Trophoblast cell (in vitro differentiated cells and primary cell): ENCODE results near the gene NCK2.

ENCODE experiments used
- DNase-seq, 2 donors: peaks; one replicate each; pipeline ENCODE4 v3.0.0-alpha.2; 2016
- H2AFZ ChIP-seq: 2 replicates; pipeline ENCODE4 v1.6.1; 2013; ENCODE audit warnings: low read length, moderate library complexity, mild to moderate bottlenecking; ENCODE audit not compliant: insufficient read depth, poor library complexity
- H2AK5ac ChIP-seq: 2 replicates; pipeline ENCODE4 v1.6.1; 2013; ENCODE audit warnings: mild to moderate bottlenecking, low read length
- H2BK120ac ChIP-seq: 2 replicates; pipeline ENCODE4 v1.6.1; 2013; ENCODE audit warnings: low read length, mild to moderate bottlenecking, moderate library complexity; ENCODE audit not compliant: insufficient read depth, poor library complexity
- H2BK12ac ChIP-seq: 2 replicates; pipeline ENCODE4 v1.6.1; 2013; ENCODE audit warnings: mild to moderate bottlenecking, low read length, moderate library complexity
- H2BK5ac ChIP-seq: 2 replicates; pipeline ENCODE4 v1.6.1; 2013; ENCODE audit warnings: low read length, low read depth, moderate library complexity, mild to moderate bottlenecking; ENCODE audit not compliant: poor library complexity
- H3K14ac ChIP-seq: 2 replicates; pipeline ENCODE4 v1.6.1; 2013; ENCODE audit warnings: mild to moderate bottlenecking, low read length
- H3K18ac ChIP-seq: 2 replicates; pipeline ENCODE4 v1.6.1; 2013; ENCODE audit warnings: mild to moderate bottlenecking, low read length
- H3K23ac ChIP-seq: 2 replicates; pipeline ENCODE4 v1.6.1; 2013; ENCODE audit warnings: low read length
- H3K27ac ChIP-seq: 2 replicates; pipeline ENCODE4 v1.5.1; 2013; ENCODE audit warnings: low read depth, mild to moderate bottlenecking, inconsistent platforms, low read length, moderate library complexity
- H3K27me3 ChIP-seq: 2 replicates; pipeline ENCODE4 v1.6.1; 2013; ENCODE audit warnings: inconsistent platforms, mild to moderate bottlenecking, low read length, moderate library complexity; ENCODE audit not compliant: insufficient read depth
- H3K36me3 ChIP-seq, 2 experiments: 1 replicate in 1 of 2; 2 replicates in 1 of 2; pipeline ENCODE4 v1.6.1; 2013; ENCODE audit warnings: low read length in 2 of 2, mild to moderate bottlenecking in 2 of 2, moderate library complexity in 1 of 2; ENCODE audit not compliant: insufficient read depth in 2 of 2, control insufficient read depth in 1 of 2
- H3K4ac ChIP-seq: 2 replicates; pipeline ENCODE4 v1.6.1; 2013; ENCODE audit warnings: low read depth, mild to moderate bottlenecking, low read length, moderate library complexity
- H3K4me1 ChIP-seq, 2 experiments: 1 replicate in 1 of 2; 2 replicates in 1 of 2; pipeline ENCODE4 v1.6.1; 2013; ENCODE audit warnings: low read length in 2 of 2, mild to moderate bottlenecking in 2 of 2, moderate library complexity in 1 of 2; ENCODE audit not compliant: insufficient read depth in 2 of 2, control insufficient read depth in 1 of 2
- H3K4me2 ChIP-seq: 2 replicates; pipeline ENCODE4 v1.6.1; 2013; ENCODE audit warnings: inconsistent platforms, mild to moderate bottlenecking, low read length, moderate library complexity
- H3K4me3 ChIP-seq: 2 replicates; pipeline ENCODE4 v1.5.1; 2013; ENCODE audit warnings: mild to moderate bottlenecking, low read depth, low read length, inconsistent platforms
- H3K79me1 ChIP-seq: one replicate; pipeline ENCODE4 v1.6.1; 2013; ENCODE audit warnings: low read length
- H3K79me2 ChIP-seq: 2 replicates; pipeline ENCODE4 v1.6.1; 2013; ENCODE audit warnings: low read length, mild to moderate bottlenecking; ENCODE audit not compliant: control insufficient read depth, insufficient read depth, poor library complexity
- H3K9ac ChIP-seq: 2 replicates; pipeline ENCODE4 v1.6.1; 2013; ENCODE audit warnings: mild to moderate bottlenecking, low read length
- H3K9me3 ChIP-seq: 2 replicates; pipeline ENCODE4 v1.6.1; 2013; ENCODE audit warnings: low read depth, mild to moderate bottlenecking, control low read depth, inconsistent platforms, low read length; ENCODE audit not compliant: insufficient read depth
- H4K12ac ChIP-seq: 2 replicates; pipeline ENCODE4 v1.6.1; 2013; ENCODE audit warnings: low read depth, mild to moderate bottlenecking, low read length, moderate library complexity
- H4K8ac ChIP-seq: 2 replicates; pipeline ENCODE4 v1.6.1; 2013; ENCODE audit warnings: low read depth, mild to moderate bottlenecking, low read length, moderate library complexity
- H4K91ac ChIP-seq: one replicate; pipeline ENCODE4 v1.6.1; 2013; ENCODE audit warnings: low read depth, mild to moderate bottlenecking, low read length, moderate library complexity
- WGBS: extraction: QIAGEN DNeasy Blood & Tissue Kit; methylation state at CpG from one replicate; pipeline ENCODE4 v1.1.7; 2013; ENCODE audit warnings: missing lambda C conversion rate; ENCODE audit not compliant: insufficient read length, insufficient coverage; ENCODE audit errors: extremely low coverage; 5-methylcytosine and 5-hydroxymethylcytosine counted together

Gene NCK2

GRCh38 chr2:105772362-105772761 is 27.6 kb downstream of the NCK2 start:
- peaks cover 2 to 4% of the 10 kb centered on the region in 2 experiments for H3K4me1 ChIP-seq
- H3K14ac ChIP-seq = no peak overlapping the region
- H3K9ac ChIP-seq = no peak overlapping the region
- H2AK5ac ChIP-seq = no peak overlapping the region
- H2AFZ ChIP-seq = no peak overlapping the region
- peak overlapping the region; percentile 89 for H3K4ac ChIP-seq
- no peak overlapping the region for H3K4me3 ChIP-seq
- peak overlapping the region; percentile 50 for H3K18ac ChIP-seq
- no peak overlapping the region for H3K4me2 ChIP-seq
- H3K23ac ChIP-seq = no peak overlapping the region
- DNase-seq = no peak
- H3K27ac ChIP-seq = no peak overlapping the region
- no peak overlapping the region for H4K91ac ChIP-seq
- H3K79me1 ChIP-seq = no peaks in the 10 kb centered on the region
- H3K79me2 ChIP-seq = peaks cover 8% of the 10 kb centered on the region
- H2BK120ac ChIP-seq = no peak overlapping the region
- H4K12ac ChIP-seq = no peak overlapping the region
- H3K9me3 ChIP-seq = no peaks in the 10 kb centered on the region
- no CpG with 5 or more reads among the region's 5 CpGs for WGBS
- peaks cover 2 to 3% of the 10 kb centered on the region in 2 experiments for H3K36me3 ChIP-seq
- no peak overlapping the region for H2BK5ac ChIP-seq
- no peaks in the 10 kb centered on the region for H3K27me3 ChIP-seq
- no peak overlapping the region for H2BK12ac ChIP-seq
- no peak overlapping the region for H4K8ac ChIP-seq

- no peak overlapping the region for H3K4me3 ChIP-seq
- H3K9ac ChIP-seq = no peak overlapping the region
- H2BK12ac ChIP-seq = no peak overlapping the region
- H2AK5ac ChIP-seq = no peak overlapping the region
- H2BK120ac ChIP-seq = no peak overlapping the region
- peaks cover 2 to 4% of the 10 kb centered on the region in 2 experiments for H3K4me1 ChIP-seq
- no peak overlapping the region for H2BK5ac ChIP-seq
- no peaks in the 10 kb centered on the region for H3K9me3 ChIP-seq
- H3K79me2 ChIP-seq = peaks cover 8% of the 10 kb centered on the region
- H3K4ac ChIP-seq = peak overlapping the region; percentile 23
- no peak overlapping the region for H4K12ac ChIP-seq
- no peak overlapping the region for H4K91ac ChIP-seq
- no peak overlapping the region for H2AFZ ChIP-seq
- no peak overlapping the region for H3K14ac ChIP-seq
- no peaks in the 10 kb centered on the region for H3K79me1 ChIP-seq
- no peak overlapping the region for H4K8ac ChIP-seq
- no peak overlapping the region for H3K23ac ChIP-seq
- DNase-seq = no peak
- no peak overlapping the region for H3K18ac ChIP-seq
- H3K4me2 ChIP-seq = no peak overlapping the region
- H3K27ac ChIP-seq = no peak overlapping the region
- H3K27me3 ChIP-seq = no peaks in the 10 kb centered on the region
- peaks cover 2 to 6% of the 10 kb centered on the region in 2 experiments for H3K36me3 ChIP-seq
- no CpG with 5 or more reads among the region's 2 CpGs for WGBS
These were observed 28.9 kb downstream of the NCK2 start for GRCh38 chr2:105773568-105773967.

DNA sequence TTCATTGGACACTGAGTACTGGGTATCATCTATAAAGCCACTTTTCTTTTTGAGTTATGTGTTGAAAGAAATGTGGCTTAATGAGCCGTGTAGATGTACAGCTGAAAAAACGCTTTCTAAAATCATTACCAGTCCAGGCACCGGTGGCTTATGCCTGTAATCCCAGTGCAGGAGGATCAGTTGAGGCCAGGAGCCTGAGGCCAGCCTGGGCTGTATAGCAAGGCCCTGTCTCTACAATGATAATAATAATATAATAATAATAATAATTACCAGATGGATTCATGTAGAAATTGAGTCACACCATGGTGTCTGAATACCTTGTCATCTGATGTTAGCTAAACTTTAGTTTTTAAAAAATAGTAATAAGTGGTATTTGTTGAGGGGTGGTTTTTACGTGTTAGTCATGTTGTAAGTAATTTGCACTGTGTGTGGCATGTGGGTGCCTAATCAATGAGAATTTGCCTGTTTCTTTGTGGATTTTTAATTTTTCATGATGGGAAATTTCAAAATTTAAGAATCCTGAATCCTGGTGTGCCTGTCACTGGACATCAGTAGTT is 30.1 kb downstream of the NCK2 start:
- H3K4me1 ChIP-seq = no peaks in the 10 kb centered on the region
- H3K23ac ChIP-seq = no peak overlapping the region

DNA sequence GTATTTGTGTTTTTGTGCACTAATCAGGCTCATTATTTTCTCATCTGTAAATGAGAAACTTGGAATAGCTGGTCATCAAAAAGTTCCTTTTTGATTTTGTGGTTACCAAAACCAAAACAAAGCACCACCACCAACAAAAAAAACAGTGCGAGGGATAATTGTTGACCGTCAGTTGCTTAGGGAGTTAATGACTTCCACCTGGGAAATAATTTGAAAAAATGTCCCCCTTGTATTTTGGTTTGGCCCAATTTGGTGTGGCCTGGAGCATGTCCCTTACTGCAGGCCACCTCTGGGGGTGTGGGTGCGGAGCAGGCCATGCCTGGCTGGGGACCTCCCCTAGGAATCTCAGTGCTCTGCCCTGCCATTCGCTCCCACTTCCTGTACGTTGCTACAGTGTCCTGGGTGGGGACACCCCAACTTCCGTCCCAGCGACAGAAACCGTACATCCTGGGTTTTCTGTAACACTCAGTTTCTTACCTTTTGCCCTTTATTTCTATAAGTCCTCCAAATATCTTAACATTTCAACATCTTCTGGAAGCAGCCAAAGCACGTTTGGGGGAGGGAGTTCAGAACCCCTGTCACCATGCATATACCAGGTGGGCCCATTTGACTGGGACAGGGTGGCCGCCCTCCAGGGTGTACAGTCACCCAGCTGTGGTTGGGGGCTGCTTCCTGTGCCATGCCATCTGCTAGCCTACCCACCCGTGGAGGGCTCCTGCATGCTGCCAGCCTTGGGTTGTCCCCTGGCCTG is 31.3 kb downstream of the NCK2 start:
- no peak overlapping the region for H2AFZ ChIP-seq
- peak overlapping the region; percentile 19 for H3K4ac ChIP-seq
- H2AK5ac ChIP-seq = no peak overlapping the region
- H3K27me3 ChIP-seq = no peaks in the 10 kb centered on the region
- no peak for DNase-seq
- no peak overlapping the region for H3K23ac ChIP-seq
- H3K9ac ChIP-seq = no peak overlapping the region
- no peaks in the 10 kb centered on the region for H3K4me1 ChIP-seq
- H3K4me2 ChIP-seq = no peak overlapping the region
- H3K14ac ChIP-seq = no peak overlapping the region
- peaks cover 8% of the 10 kb centered on the region for H3K79me2 ChIP-seq
- H3K36me3 ChIP-seq = peaks cover 2 to 6% of the 10 kb centered on the region in 2 experiments
- H3K9me3 ChIP-seq = no peaks in the 10 kb centered on the region
- H3K79me1 ChIP-seq = no peaks in the 10 kb centered on the region
- H3K18ac ChIP-seq = no peak overlapping the region
- no peak overlapping the region for H4K8ac ChIP-seq
- no peak overlapping the region for H3K27ac ChIP-seq
- H4K91ac ChIP-seq = no peak overlapping the region
- no peak overlapping the region for H4K12ac ChIP-seq
- H2BK12ac ChIP-seq = no peak overlapping the region
- H2BK120ac ChIP-seq = no peak overlapping the region
- no peak overlapping the region for H2BK5ac ChIP-seq
- H3K4me3 ChIP-seq = no peak overlapping the region
- no CpG with 5 or more reads among the region's 11 CpGs for WGBS

More for the DNA sequence above, 30.1 kb downstream of the NCK2 start:
- H3K79me1 ChIP-seq = no peaks in the 10 kb centered on the region
- H3K18ac ChIP-seq = no peak overlapping the region
- peaks cover 2 to 6% of the 10 kb centered on the region in 2 experiments for H3K36me3 ChIP-seq
- WGBS = 100% methylated on average over 1 of the region's 4 CpGs
- no peaks in the 10 kb centered on the region for H3K27me3 ChIP-seq
- H3K14ac ChIP-seq = no peak overlapping the region
- H2BK5ac ChIP-seq = no peak overlapping the region
- H3K9me3 ChIP-seq = no peaks in the 10 kb centered on the region
- H4K91ac ChIP-seq = no peak overlapping the region
- no peak for DNase-seq
- no peak overlapping the region for H4K8ac ChIP-seq
- H3K4me3 ChIP-seq = no peak overlapping the region
- no peak overlapping the region for H3K4ac ChIP-seq
- H4K12ac ChIP-seq = no peak overlapping the region
- H3K4me2 ChIP-seq = no peak overlapping the region
- H3K9ac ChIP-seq = no peak overlapping the region
- H3K79me2 ChIP-seq = peaks cover 8% of the 10 kb centered on the region
- H3K27ac ChIP-seq = no peak overlapping the region
- no peak overlapping the region for H2AK5ac ChIP-seq
- no peak overlapping the region for H2AFZ ChIP-seq
- H2BK120ac ChIP-seq = no peak overlapping the region
- no peak overlapping the region for H2BK12ac ChIP-seq
